ENCODE results near the gene KIF26A.

KIF26A gene

GRCh38 chr14:104181761-104182530 lies 43.6 kb downstream of the KIF26A start:
- no peak for DNase-seq

DNA sequence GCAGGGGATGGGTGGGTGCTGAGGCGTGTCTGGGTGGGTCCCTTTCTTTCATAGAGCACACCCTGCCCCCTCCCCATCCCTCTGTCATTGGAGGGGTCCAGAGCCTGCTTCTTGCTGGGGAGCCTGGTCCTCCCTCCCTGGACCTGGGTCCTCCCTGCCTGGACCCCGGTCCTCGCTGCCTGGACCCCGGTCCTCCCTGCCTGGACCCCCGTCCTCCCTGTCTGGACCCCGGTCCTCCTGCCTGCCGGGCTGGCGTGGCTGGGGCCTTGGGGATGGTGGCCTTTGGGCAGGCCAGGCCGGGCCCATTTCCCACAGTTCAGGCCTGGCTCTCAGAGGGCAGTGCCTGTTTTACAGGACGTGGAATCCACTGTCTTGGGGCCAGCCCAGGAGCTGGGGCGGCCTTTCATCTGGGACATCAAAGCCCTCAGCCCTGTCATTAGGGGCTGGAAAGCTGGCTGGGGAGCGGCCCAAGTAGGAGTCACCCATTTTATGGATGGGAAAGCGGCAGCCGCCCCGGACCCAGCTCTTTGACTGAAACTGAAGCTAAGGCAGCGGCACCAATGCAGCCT lies 44.6 kb downstream of the KIF26A start:
- no peak for DNase-seq

DNA sequence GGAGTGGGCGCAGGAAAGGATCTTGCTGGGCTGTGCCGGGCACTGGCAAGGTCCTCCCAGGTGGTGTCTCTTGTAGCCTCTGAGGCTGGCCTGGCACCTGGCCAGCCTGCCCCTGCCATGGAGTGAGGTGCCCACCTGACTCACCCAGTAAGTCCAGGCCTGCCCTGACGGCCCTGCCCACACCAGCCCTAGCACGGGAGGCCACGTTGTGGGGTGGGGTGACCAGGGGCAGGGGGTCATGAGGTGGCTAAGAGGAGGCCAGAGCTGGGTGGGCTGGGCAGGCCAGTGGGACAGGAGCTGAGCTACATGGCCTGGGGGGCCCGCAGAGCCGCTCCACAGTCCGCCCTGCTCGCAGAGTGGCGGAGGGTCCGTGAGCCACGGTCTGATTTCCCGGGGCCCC lies 45.4 kb downstream of the KIF26A start:
- no peak for DNase-seq

DNA sequence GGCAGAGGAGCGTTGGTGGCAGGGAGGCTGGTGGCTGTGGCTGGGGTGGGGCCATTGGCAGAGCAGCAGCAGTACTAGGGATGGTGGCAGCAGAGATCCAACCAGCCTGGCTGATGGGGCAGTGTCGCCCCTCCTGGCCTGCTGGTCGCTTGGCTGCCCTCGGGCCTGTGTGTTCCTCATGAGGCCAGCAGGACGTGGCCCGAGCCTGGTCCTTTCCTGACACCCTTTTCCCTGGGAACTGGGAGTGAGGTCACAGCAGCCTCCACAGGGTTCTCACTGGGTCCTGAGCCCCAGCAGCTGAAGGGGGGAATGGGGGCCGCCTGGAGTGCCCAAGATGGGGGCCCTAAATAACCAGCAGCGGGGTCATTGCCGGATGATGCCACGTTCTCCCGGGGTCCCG lies 46.1 kb downstream of the KIF26A start:
- no peak for DNase-seq

GRCh38 chr14:104184911-104185499 lies 46.6 kb downstream of the KIF26A start:
- no peak for DNase-seq

- DNase-seq = no peak
Observed at GRCh38 chr14:104185916-104186495, 47.6 kb downstream of the KIF26A start.

- DNase-seq = no peak
Observed at GRCh38 chr14:104186575-104186974, 48.2 kb downstream of the KIF26A start.

DNA sequence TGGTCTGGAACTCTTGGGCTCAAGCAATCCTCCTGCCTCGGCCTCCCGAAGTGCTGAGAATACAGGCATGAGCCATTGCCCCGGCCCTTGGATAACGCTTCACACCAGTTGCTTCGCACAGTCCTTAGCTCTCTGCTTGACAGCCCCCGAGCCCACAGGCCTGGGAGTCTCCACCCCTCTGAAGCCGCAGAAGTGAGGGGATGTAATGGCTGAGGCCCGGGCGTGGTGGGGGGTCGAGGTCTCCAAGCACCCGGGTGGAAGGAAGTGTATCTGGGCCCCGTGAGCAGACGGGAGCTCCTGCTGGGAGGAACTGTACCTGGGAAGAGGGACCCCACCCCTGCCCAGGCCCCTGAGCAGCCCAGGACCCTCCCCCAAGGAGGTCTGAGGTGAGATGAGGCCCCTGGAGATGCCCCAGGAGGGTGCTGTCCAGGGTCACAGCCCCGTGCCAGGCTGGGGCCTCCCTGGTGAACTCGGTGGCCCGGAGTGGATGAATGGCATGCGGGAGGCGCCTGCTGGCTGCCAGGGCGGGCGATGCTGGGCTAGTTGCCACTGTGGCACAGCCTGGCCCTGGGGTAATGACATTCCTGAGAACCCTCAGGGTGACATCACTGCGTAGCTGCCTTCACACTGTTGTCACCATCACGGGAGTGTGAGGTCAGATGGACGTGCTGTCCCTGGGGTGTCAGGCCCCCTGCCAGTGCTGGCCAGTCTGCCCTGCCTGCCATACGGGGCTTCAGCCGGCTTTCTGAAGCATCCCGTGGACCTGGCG lies 48.9 kb downstream of the KIF26A start:
- DNase-seq = no peak

DNA sequence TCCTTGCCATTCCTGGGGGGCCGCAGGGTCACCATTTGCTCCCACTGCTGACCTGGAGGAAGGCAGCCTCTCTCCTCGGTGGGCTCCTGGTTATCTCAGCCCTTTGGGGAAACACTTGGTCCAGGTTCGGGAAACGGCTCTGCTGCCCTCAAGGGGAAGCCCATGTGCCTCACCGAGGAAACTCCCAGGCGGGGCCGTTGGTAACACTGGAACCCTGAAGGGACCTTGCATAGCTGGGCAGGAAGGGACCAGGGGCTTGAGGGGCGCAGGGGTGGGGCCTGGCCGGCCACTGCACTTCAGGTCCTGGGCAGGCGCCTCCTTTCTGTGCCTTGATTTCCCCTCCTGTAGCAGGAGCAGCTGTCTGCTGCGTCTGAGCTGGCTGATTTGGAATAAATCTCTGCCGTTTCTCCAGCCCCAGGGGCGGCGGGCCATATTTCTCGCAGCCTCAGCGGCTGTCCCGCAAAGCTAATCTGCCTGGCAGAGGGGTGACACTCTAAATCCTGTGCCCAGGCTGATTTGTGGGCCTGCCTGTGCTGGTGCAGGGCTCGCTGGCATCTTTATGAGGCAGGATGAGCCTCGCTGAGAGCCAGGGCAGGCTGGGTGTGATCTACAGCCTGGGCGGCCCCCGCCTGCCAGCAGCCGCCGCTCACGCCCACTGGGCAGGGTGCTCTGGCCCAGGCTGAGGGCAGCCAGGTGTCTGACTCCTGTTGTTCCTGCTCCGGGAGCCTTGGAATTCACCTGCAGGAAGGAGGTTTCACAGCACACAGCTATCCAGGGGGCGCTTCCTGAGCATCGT lies 49.7 kb downstream of the KIF26A start:
- no peak for DNase-seq

DNA sequence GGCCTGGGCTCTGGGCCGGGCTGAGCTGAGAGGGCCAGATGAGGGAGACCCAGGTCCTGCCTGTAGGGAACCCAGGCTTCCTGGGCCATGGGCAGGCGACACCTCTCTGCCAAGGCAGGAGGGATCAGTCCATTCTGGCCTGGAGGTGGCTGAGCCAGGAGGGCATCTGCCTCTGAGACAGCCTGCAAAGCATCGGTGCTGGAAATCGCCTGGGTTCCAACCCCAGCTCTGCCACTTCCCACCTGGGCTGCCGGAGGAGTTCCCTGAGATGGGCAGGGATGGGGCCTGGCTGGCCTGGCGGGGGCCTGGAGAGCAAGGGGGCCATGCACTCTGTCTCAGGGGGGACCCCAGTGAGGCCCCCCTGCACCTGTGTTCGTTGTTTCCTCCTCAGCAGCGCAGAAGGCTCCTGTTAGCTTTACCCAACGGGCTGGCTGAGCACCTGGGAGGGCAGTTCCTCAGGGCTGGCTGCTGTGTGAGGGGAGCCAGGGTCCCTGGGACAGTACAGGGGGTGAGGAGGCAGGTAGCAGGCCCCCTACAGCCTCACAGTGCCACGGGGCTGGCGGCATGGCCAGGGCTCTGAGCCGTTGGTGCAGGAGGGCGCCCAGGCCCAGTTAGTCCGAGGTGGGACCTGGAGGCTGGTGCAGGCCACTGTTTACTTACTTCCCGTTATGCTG lies 50.5 kb downstream of the KIF26A start:
- DNase-seq = no peak

- DNase-seq = no peak
Observed at GRCh38 chr14:104189629-104190335, 51.4 kb downstream of the KIF26A start.

DNA sequence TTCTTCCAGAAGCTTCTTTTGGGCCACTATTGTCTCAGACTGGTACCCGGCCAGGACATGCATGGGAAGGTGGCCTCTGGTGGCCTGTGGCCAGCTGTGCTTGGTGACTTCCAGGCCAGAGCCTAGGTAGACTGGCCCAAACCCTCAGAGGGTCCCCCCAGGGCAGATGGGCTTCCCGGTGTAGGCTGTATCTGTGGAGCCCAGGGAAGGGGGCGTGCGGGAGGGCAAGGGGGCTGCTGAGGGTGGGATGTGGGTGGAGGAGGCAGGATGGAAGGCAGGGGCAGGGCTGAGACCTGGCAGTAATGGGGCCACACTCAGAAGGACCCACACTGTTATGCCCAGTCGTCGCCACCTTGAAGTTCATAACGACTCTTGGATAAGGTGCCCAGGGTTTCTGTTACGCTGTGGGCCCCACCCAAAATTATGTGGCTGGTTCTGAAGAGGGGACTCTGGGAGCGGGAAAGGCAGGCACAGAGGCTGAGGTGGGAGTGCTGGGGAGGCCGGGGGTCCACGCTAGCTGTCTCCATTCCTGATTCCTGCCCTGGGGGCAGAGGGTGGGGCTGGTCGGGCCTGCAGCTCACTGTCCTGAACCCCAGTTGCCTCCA lies 52.1 kb downstream of the KIF26A start:
- DNase-seq = no peak

GRCh38 chr14:104191409-104191997 lies 53.1 kb downstream of the KIF26A start:
- no peak for DNase-seq

DNA sequence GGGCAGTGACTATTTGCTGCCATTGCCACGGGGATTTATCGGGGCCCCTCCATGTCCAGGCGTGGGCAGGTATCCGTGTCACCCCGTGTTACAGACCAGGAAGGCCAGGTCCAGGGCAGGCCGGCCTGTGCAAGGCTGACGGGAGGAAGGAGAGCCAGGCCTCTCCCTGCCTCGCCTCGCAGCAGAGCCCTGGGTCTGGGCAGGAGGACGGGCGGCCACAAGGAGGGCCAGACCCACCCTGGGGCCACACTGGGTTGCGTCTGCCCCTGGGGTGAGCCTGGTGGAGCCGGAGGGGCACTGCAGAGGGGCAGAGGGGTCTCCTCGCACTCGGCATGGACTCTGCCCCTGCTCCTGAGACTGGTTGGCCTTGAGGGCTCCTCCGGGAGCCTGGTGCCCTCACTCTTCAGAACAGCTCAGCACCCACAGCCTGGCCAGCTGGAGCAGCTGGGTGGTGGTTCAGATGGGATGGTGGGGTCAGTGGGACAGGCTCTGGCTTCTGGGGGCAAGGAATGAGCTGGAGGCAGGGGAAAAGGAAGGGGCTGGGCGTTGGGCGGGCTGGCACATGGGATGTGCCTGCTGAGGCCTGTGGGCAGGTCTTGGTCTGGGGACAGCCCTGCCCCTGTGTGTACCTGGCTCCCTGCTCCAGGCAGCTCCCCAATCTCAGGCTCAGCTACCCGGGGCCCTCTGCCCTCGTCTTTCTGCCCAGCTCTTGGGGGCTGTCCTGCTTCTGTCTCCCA lies 53.9 kb downstream of the KIF26A start:
- no peak for DNase-seq

GRCh38 chr14:104192883-104193245 lies 54.5 kb downstream of the KIF26A start:
- DNase-seq = no peak

GRCh38 chr14:104194016-104194415 lies 55.6 kb downstream of the KIF26A start:
- DNase-seq = no peak

GRCh38 chr14:104194716-104195115 lies 56.3 kb downstream of the KIF26A start:
- no peak for DNase-seq

GRCh38 chr14:104195361-104195760 lies 57.0 kb downstream of the KIF26A start:
- DNase-seq = no peak

GRCh38 chr14:104195878-104196277 lies 57.5 kb downstream of the KIF26A start:
- DNase-seq = no peak
